MCF 10A (cell line): ENCODE data around the gene HCFC1. TPM values are rescaled to one million over a fixed set of nuclear protein-coding genes. Genes with fewer than 3 reads are reported as not detected.

Source experiments
- BruUV-seq: library from RNA; stranded (reverse); fragments of 400-500 nt; replicated peaks from 2 replicates; lab custom pipeline; 2021; lab: Mats Ljungman, UMichigan
- CTCF ChIA-PET: fragments of 300-600 bp; sonication (Branson Sonifier 250); formaldehyde crosslinking; extraction: SDS; loops from one replicate; lab custom pipeline; 2021; ENCODE audit warnings: antibody characterized with exemption, inconsistent platforms; lab: Yijun Ruan, JAX
- POLR2A ChIA-PET: fragments of 300-600, 350-650 bp; sonication (Branson Sonifier 250); formaldehyde crosslinking; extraction: SDS; loops from one replicate; lab custom pipeline; 2020; ENCODE audit warnings: antibody characterized with exemption, inconsistent platforms; lab: Yijun Ruan, JAX
- DNase-seq: peaks from one replicate; pipeline ENCODE4 v3.0.0-alpha.2; 2018; ENCODE audit not compliant: unreplicated experiment
- H3K27ac Mint-ChIP-seq: one replicate; pipeline ENCODE4 v1.8.0; 2022; ENCODE audit warnings: mild to moderate bottlenecking, low read depth, mixed read lengths; ENCODE audit not compliant: unreplicated experiment
- H3K27me3 Mint-ChIP-seq: one replicate; pipeline ENCODE4 v1.8.0; 2022; ENCODE audit warnings: mixed read lengths; ENCODE audit not compliant: insufficient read depth, unreplicated experiment
- H3K36me3 Mint-ChIP-seq: one replicate; pipeline ENCODE4 v1.8.0; 2022; ENCODE audit warnings: mild to moderate bottlenecking, moderate library complexity, mixed read lengths; ENCODE audit not compliant: insufficient read depth, unreplicated experiment
- H3K4me1 Mint-ChIP-seq: one replicate; pipeline ENCODE4 v1.8.0; 2022; ENCODE audit warnings: mixed read lengths; ENCODE audit not compliant: insufficient read depth, unreplicated experiment
- H3K4me3 Mint-ChIP-seq: one replicate; pipeline ENCODE4 v1.8.0; 2022; ENCODE audit warnings: mild to moderate bottlenecking, moderate library complexity, mixed read lengths; ENCODE audit not compliant: unreplicated experiment
- H3K9me3 Mint-ChIP-seq: one replicate; pipeline ENCODE4 v1.8.0; 2022; ENCODE audit warnings: mixed read lengths; ENCODE audit not compliant: unreplicated experiment
- CTCF ChIP-seq: fragments of 200-600 bp; IDR thresholded peaks from one replicate; pipeline ENCODE4 v1.8.0; 2022; ENCODE audit warnings: antibody characterized with exemption, mild to moderate bottlenecking; ENCODE audit not compliant: unreplicated experiment
- intact Hi-C: fragments of 100-400 bp; cut with micrococcal nuclease; formaldehyde crosslinking; loops from 2 replicates; pipeline ENCODE4 v1.14.1; 2022
- total RNA-seq: library from RNA; stranded (reverse); gene quantifications from 2 replicates; pipeline ENCODE4 v1.2.3, GENCODE V29; 2022

The HCFC1 gene
- total RNA-seq, 1 experiment from 2014 or later, result 44.5 TPM

DNA sequence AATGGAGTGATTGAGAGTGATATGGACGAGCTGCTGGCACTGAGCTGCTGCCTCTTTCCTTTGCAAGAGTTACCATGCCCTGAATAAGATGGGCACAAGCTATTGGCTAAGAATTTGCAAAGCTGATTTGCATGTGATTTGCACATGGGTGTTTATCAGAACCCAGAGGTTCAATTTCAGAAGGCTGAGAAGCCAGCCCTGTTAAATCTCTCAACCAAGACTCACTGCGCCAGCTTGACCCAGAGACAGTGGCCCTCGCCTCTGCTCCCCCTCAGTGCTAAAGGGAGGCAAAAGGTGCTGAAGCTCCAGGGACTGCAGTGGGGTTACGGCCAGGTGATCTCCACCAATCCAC is 46.3 kb downstream of the HCFC1 start:
- peaks cover 4% of the 10 kb centered on the region for H3K27me3 Mint-ChIP-seq
- BruUV-seq, result no TSS peak
- TF ChIP-seq CTCF, result no peak
- DNase-seq, result no peak
- H3K4me3 Mint-ChIP-seq, result peak overlapping the region; percentile 11
- intact Hi-C loops, result no loop called here
- POLR2A ChIA-PET, result interaction anchor here (0.9 to 1.2 kb wide), 2 partner anchors 25 to 46 kb away, joined by 3 read pairs; partner anchors contain the start of gene HCFC1
- H3K4me1 Mint-ChIP-seq, result peaks cover 9% of the 10 kb centered on the region
- H3K36me3 Mint-ChIP-seq, result peaks cover under 1% of the 10 kb centered on the region
- CTCF ChIA-PET, result interaction anchor here (0.6 to 3.1 kb wide), 3 partner anchors 22 to 56 kb away, joined by 3 to 19 read pairs (median 3); no protein-coding TSS in a partner anchor
- no peak overlapping the region for H3K27ac Mint-ChIP-seq
- H3K9me3 Mint-ChIP-seq, result no peaks in the 10 kb centered on the region

DNA sequence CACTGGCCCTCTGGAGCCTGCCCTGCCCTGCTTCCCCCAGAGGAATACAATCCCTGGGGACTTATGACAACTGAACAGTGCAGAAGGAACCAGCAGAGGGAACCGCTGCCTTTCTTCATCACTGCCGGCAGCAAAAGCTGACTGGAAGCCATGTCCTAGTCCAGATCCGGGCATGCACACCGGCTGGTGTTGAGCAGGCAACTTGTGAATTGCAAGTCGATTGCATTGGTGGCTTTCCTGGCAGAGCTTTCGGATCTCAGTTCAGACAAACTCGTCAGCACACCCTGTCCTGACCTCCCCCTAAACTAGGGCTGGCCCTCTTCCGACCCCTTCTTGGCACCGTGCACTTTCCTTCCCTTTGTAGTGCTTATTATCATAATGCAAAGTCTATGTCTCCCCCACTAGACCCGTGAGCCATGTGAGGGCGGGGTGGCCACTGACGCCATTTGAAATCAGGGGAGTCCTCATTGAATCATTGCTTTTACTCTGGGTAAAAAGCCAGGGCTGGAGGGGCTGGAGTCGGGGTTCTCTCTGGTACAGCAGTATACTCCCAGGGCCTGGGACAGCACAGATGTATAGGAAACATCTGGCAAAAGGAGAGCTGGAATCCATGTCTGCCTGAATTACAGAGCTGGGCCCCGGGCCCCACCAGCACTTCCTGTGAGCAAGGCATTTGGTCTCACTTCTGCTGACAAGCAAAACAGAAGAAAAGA is 47.3 kb downstream of the HCFC1 start:
- DNase-seq, result peak; percentile 25
- BruUV-seq, result no TSS peak
- H3K4me3 Mint-ChIP-seq, result no peak overlapping the region
- no peak for TF ChIP-seq CTCF
- ChIA-PET CTCF (interaction anchor here (0.6 to 5.0 kb wide), 10 partner anchors 8 to 577 kb away, joined by 3 to 31 read pairs (median 4); partner anchors contain the start of gene PLXNB3), POLR2A (interaction anchor here (0.6 to 0.7 kb wide), 3 partner anchors 16 to 190 kb away, joined by 3 read pairs; no protein-coding TSS in a partner anchor)
- peaks cover 9% of the 10 kb centered on the region for H3K4me1 Mint-ChIP-seq
- intact Hi-C loops, result no loop called here
- H3K9me3 Mint-ChIP-seq, result no peaks in the 10 kb centered on the region
- peaks cover 14% of the 10 kb centered on the region for H3K27me3 Mint-ChIP-seq
- peak overlapping the region; percentile 51 for H3K27ac Mint-ChIP-seq
- no peaks in the 10 kb centered on the region for H3K36me3 Mint-ChIP-seq

- ChIA-PET POLR2A (interaction anchor here (0.6 to 1.5 kb wide), 6 partner anchors 12 to 191 kb away, joined by 3 to 4 read pairs (median 3); partner anchors contain the start of genes HCFC1, IDH3G and SSR4), CTCF (interaction anchor here (0.6 to 5.0 kb wide), 15 partner anchors 8 to 307 kb away, joined by 3 to 31 read pairs (median 4); partner anchors contain the start of gene PLXNB3)
- peak; percentile 59 for TF ChIP-seq CTCF
- Mint-ChIP-seq H3K9me3 (no peaks in the 10 kb centered on the region), H3K4me1 (peaks cover 9% of the 10 kb centered on the region), H3K27ac (no peak overlapping the region), H3K36me3 (no peaks in the 10 kb centered on the region), H3K27me3 (peaks cover 22% of the 10 kb centered on the region), H3K4me3 (no peak overlapping the region)
- peak; percentile 63 for DNase-seq
- intact Hi-C loops, result no loop called here
- no TSS peak for BruUV-seq
Measured at GRCh38 chrX:153922932-153923857, 48.4 kb downstream of the HCFC1 start.
